GM21619 (cell line): ENCODE measurements around the gene CHCHD6.

ENCODE experiments used
- ATAC-seq: cut with Tn5 transposase; IDR thresholded peaks from one replicate; pipeline ENCODE4 v1.9.1; 2021; ENCODE audit not compliant: unreplicated experiment

Gene CHCHD6, protein sequence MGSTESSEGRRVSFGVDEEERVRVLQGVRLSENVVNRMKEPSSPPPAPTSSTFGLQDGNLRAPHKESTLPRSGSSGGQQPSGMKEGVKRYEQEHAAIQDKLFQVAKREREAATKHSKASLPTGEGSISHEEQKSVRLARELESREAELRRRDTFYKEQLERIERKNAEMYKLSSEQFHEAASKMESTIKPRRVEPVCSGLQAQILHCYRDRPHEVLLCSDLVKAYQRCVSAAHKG

GRCh38 chr3:126703512-126704493 lies at the start of gene CHCHD6:
TSS of gene CHCHD6 (plus strand) at chr3:126704240. CDS start at chr3:126704313, 73 bp downstream.
- ATAC-seq: peak; percentile 97

DNA sequence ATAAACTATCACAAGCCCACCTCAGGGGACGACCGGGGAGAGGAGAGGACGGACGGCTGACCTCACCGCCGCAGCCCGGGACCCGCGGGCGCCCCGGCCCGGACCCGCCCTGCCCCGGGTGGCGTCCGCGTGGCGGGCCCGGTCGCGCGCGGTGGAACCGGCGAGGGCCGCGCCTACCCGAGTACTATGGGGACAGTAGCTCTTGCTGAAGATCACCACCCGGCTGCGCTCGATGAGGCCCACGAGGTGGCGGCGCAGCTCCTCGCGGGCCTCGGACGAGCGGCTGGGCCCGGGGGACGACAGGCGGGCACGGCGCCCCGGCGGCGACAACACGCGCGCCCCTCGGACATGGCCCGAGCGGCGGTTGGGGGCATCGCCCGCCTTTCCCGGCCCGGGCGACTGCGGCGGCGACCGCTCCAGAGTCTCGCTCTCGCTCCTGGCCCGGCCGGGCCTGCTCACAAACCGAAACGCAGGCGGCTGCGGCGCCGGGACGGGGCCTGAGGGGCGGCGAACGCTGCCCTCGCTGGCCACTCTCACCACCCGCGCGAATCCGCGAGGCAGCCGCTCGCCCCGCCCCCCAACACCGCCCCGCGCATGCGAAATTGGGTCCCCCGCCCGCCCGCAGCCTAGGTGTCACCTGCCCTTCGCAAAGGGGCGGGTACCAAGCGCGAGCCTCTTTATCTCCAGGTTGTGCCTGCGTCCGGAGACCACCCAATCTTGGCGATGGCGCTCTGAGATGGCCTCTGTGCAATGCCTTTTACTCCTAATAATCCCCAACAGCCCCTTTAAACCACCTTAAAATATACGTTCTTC lies 49.3 kb upstream of the CHCHD6 start, which contains the start of gene TXNRD3:
TXNRD3 (minus strand) TSS at position 554 of the 813 bp plus-strand sequence.
- ATAC-seq: no peak

DNA sequence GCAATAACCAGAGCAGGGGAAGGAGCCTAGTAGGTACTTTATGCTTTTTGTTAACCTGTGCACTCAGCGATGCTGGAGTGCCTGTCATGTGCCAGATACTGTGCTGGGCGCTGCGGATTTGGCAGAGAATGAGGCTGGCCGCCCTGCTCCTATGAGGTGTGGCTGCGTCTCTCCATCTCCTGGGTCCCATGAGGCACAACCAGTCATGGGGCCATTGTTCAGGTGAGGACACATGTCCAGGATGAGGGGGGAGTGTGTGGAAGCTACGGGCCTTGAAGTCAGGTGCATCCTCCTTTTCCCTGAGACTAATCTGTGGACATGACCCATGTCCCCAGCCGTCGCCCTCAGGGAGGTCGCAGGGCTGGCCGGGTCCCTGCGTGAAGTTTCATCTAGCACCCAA lies 48.2 kb upstream of the CHCHD6 start:
- ATAC-seq: no peak

- no peak for ATAC-seq
These were observed 47.5 kb upstream of the CHCHD6 start for GRCh38 chr3:126656371-126657134.

GRCh38 chr3:126657901-126658300 lies 46.1 kb upstream of the CHCHD6 start:
- no peak for ATAC-seq

GRCh38 chr3:126658584-126658983 lies 45.5 kb upstream of the CHCHD6 start:
- no peak for ATAC-seq

GRCh38 chr3:126659915-126660886 lies 43.8 kb upstream of the CHCHD6 start:
- no peak for ATAC-seq

DNA sequence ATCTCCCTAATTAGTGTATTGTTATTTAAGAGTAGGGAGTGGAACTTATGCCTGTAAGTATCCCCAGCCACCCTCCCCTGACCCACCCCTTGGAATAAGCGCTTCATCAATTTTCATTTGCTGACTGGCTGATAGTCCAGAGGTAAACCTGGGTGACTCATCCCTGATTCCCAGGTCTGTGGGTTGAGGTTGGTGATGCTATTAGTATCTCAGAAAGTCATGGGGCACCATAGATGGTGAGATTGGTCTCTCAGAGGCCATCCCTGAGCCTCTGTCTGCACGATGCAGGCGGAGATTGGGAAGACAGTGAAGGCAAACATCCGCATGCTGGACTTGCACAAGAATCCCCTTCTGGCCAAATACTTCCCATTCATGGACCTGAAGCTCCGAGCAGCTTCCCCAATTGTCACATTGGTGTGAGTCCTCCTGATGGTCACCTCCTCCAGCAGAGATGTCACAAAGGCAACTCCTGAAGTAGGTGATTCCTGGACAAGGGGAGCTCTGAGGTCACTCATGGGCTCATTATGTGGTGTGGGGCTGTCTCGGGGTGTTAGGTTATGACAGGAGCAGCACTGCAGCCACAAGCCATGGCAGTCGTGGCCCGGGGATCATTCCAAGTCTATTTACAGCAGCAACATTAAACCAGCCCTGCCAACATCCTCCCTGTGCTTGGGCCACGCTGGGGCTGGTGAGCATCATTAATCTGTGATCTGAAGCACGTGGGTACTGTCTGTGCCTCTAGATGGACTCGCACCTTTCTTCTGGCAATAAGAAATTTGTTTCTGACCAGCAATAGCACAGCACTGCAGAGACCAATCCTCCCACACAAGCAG lies 42.3 kb upstream of the CHCHD6 start:
- no peak for ATAC-seq

DNA sequence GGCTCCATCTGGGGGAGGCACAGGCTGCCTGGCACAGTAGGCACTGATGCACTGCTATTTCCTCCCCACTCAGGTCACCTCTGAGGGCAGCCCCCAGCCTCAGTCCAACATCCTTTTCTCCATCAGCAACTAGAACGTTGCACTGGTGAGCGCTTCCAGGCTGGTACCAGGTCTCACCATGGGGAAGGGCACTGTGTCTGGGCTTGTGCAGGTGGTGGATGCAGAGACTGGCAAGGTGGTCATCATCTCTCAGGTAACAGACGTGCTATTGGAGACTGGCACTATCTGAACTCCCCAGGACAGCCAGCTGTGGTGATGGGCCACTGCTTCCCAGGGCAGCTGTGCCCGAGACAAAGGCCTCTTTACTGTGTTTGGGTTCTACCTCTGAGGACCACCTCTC lies 40.8 kb upstream of the CHCHD6 start:
- no peak for ATAC-seq

DNA sequence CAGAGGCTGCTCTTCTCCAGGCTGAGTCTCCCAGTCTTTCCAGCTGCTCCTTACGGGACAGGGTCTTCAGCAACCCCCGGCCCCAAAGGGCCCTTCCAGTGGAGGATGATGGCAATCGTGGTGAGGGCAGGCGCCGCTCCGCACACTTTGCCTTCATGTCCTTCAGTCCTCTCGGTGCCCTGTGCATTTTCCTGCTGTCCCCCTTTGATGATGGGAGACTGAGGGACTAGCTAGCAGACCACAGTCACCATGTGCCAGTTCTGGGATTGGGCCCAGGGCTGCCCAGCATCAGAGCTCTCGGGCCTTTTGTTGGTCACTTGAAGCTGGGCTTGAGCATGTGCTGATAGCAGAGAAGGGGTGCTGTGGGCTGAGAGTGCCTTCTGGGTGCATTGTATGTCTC lies 40.3 kb upstream of the CHCHD6 start:
- ATAC-seq: no peak

- ATAC-seq: no peak
These were observed 39.3 kb upstream of the CHCHD6 start for GRCh38 chr3:126664591-126665214.

- no peak for ATAC-seq
These were observed 38.7 kb upstream of the CHCHD6 start for GRCh38 chr3:126665221-126665936.

- no peak for ATAC-seq
These were observed 37.9 kb upstream of the CHCHD6 start for GRCh38 chr3:126665959-126666657.

GRCh38 chr3:126666658-126667528 lies 37.1 kb upstream of the CHCHD6 start:
- no peak for ATAC-seq

DNA sequence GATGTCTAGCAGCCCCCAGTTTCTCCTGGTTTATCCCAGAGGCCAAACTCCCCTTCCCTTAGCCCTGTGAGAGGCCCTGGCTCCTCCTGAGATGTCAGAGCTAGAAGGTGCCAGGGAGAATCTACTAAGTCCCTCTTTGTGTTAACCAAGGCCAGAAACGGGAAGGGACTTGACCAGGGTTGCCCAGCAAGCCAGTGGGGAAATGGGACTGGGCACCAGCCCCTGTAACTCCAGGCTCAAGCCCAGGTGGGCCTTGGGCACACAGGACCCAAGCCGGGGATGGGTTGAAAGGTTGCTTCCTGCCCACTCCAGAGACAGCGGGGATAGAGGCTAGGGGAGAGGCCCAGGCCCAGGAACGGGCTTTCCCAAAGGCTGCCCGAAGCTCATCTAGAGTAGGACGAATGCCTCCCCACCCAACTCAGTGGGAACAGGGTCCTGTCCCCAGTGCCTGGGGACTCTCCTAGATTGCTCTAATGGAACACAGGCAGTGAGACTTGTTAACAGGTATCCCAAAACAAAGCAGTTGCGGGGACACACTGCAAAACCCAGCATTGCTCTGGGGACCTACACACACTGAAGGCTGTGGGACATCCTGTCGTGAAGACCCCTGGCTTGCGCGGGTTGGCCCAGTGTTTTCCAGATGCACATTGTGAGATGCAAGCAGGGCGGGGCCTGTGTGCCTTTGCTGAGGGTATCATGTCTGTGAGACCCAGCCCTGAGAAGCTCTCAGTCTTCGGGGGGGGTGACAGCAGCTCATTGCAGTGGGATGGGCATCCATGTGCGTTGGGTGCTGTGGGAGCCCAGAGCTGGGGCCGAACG lies 36.2 kb upstream of the CHCHD6 start:
- no peak for ATAC-seq
